ENCODE results near the gene WDR73.

DNA sequence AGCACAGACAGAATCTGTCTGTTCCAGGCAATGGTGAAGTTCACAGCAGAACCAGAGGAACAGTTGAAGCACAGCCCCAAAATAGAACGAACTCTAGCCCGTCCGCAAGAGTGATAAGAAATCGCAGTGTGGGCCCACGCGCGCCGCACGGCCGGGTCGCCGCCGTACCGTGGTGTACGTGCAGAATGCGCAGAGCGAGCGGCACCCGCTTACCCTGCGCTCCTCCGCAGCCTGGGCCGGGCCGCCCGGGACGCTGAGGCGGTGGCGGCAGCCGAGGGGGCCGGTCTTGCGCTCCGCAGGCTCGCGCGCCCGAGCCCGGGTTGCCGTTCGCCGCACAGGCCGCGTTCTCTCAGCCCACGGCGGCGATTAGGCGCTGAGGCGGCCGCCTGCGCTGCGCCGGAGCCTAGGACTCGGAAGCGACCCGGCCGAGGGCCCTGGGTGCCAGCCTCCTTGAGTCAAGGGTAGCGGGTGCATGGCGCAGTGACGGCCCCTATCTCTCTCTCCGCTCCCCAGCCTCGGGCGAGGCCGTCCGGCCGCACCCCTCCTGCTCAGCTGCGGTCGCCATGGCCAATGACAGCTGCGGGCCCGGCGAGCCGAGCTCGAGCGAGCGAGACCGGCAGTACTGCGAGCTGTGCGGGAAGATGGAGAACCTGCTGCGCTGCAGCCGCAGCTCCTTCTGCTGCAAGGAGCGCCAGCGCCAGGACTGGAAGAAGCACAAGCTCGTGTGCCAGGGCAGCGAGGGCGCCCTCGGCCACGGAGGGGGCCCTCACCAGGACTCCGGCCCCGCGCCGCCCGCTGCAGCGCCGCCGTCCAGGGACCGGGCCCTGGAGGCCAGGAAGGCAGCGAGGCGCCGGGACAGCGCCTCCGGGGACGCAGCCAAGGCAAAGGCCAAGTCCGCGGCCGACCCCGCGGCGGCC lies 20.5 kb downstream of the WDR73 start:
- TF ChIP-seq, protein P1, sequence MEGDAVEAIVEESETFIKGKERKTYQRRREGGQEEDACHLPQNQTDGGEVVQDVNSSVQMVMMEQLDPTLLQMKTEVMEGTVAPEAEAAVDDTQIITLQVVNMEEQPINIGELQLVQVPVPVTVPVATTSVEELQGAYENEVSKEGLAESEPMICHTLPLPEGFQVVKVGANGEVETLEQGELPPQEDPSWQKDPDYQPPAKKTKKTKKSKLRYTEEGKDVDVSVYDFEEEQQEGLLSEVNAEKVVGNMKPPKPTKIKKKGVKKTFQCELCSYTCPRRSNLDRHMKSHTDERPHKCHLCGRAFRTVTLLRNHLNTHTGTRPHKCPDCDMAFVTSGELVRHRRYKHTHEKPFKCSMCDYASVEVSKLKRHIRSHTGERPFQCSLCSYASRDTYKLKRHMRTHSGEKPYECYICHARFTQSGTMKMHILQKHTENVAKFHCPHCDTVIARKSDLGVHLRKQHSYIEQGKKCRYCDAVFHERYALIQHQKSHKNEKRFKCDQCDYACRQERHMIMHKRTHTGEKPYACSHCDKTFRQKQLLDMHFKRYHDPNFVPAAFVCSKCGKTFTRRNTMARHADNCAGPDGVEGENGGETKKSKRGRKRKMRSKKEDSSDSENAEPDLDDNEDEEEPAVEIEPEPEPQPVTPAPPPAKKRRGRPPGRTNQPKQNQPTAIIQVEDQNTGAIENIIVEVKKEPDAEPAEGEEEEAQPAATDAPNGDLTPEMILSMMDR (IDR thresholded peaks at IDR 0.05; ENCODE audit: low read depth, low read length, missing input control), result no peak
- TF ChIP-seq TAF1 (conservative IDR thresholded peaks at IDR 0.05) (peak; percentile 46), SP1 (IDR thresholded peaks at IDR 0.05) (peak; percentile 13), NR2F2 (IDR thresholded peaks at IDR 0.05) (no peak), RXRA (IDR thresholded peaks at IDR 0.05) (no peak), YY1 (IDR thresholded peaks at IDR 0.05) (peak; percentile 60), HNF4G (IDR thresholded peaks at IDR 0.05) (no peak), RAD21 (IDR thresholded peaks at IDR 0.05) (no peak), FOXA1 (IDR thresholded peaks at IDR 0.05) (no peak), JUND (IDR thresholded peaks at IDR 0.05) (no peak)
- TF ChIP-seq, protein P2, sequence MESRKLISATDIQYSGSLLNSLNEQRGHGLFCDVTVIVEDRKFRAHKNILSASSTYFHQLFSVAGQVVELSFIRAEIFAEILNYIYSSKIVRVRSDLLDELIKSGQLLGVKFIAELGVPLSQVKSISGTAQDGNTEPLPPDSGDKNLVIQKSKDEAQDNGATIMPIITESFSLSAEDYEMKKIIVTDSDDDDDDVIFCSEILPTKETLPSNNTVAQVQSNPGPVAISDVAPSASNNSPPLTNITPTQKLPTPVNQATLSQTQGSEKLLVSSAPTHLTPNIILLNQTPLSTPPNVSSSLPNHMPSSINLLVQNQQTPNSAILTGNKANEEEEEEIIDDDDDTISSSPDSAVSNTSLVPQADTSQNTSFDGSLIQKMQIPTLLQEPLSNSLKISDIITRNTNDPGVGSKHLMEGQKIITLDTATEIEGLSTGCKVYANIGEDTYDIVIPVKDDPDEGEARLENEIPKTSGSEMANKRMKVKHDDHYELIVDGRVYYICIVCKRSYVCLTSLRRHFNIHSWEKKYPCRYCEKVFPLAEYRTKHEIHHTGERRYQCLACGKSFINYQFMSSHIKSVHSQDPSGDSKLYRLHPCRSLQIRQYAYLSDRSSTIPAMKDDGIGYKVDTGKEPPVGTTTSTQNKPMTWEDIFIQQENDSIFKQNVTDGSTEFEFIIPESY (IDR thresholded peaks at IDR 0.05), result no peak
- TF ChIP-seq, protein P3, sequence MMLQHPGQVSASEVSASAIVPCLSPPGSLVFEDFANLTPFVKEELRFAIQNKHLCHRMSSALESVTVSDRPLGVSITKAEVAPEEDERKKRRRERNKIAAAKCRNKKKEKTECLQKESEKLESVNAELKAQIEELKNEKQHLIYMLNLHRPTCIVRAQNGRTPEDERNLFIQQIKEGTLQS (IDR thresholded peaks at IDR 0.05), result no peak

Measured in liver (tissue), 3 donors.